ENCODE results near the gene HOXA5.

The HOXA5 gene

DNA sequence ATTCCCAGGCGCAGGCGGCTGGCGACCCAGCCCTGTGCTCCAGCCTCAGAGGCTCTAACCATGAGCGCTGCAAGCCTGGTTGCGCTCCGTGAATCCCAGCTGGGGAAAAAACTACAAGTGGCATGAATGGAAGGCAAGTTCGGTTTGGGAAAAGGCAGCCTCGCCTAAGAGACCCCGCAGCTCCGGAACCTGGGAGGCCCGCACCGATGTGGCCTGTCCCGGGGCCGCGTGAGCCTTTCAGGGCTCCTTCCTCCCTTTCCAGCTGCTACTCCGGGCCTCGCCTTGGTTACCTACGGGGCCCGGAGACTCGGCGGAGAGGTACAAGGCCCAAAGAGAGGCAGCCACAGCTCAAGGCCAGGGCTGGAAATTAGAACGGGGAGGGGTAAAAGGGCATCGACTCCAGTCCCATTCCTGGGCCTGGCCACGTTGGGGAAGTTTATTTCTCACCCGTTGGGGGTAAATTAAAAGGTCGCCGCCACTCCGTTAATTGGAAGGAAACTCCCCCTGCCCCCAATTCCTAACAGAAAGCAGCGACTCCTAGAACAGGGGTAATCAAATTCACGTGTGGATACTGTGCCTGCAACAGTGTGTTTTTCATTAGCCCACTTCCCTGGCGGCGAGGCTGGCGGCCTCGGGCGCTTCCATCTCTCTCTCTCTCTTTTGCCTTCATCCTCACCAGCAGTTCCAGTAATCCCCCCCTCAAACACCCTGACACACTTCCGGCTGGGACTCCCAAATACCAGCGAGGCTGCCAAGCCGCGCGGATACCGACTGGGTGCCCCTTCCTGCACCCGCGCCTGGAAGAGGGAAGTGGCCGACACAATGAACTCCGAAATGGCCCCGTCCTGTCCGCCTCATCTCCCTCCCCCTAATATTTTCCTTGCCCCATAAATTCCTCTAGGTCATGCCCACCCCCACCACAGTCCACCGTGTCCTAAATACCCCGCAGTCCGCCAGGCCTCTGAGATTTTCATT is 23.3 kb upstream of the HOXA5 start:
- Histone ChIP-seq H3K27me3 (ENCODE audit: insufficient read depth, poor library complexity, severe bottlenecking) (peaks cover 74% of the 10 kb centered on the region), H3K4me3 (replicated peaks; ENCODE audit: insufficient read depth, low read length) (no peak overlapping the region), H3K27ac (replicated peaks) (no peak overlapping the region)
- TF ChIP-seq REST (IDR thresholded peaks at IDR 0.05; ENCODE audit: insufficient replicate concordance, low read depth), result no peak
- TF ChIP-seq, protein P1, sequence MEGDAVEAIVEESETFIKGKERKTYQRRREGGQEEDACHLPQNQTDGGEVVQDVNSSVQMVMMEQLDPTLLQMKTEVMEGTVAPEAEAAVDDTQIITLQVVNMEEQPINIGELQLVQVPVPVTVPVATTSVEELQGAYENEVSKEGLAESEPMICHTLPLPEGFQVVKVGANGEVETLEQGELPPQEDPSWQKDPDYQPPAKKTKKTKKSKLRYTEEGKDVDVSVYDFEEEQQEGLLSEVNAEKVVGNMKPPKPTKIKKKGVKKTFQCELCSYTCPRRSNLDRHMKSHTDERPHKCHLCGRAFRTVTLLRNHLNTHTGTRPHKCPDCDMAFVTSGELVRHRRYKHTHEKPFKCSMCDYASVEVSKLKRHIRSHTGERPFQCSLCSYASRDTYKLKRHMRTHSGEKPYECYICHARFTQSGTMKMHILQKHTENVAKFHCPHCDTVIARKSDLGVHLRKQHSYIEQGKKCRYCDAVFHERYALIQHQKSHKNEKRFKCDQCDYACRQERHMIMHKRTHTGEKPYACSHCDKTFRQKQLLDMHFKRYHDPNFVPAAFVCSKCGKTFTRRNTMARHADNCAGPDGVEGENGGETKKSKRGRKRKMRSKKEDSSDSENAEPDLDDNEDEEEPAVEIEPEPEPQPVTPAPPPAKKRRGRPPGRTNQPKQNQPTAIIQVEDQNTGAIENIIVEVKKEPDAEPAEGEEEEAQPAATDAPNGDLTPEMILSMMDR (IDR thresholded peaks at IDR 0.05; ENCODE audit: insufficient read depth, low read length), result no peak
- peak; percentile 49; the same call in 1 of the 2 replicates for TF ChIP-seq SPI1 (IDR thresholded peaks at IDR 0.05; ENCODE audit: borderline replicate concordance, low read depth)
- no peak for TF ChIP-seq GABPA (IDR thresholded peaks at IDR 0.05; ENCODE audit: low read depth)
- no peak for DNase-seq (ENCODE audit: low read depth in 1 of 2, low spot score in 1 of 2)

GRCh38 chr7:27165996-27166530 is 22.6 kb upstream of the HOXA5 start:
- TF ChIP-seq, protein P1 (IDR thresholded peaks at IDR 0.05; ENCODE audit: insufficient read depth, low read length), result no peak
- TF ChIP-seq GABPA (IDR thresholded peaks at IDR 0.05; ENCODE audit: low read depth), result no peak
- H3K4me3 ChIP-seq (replicated peaks; ENCODE audit: insufficient read depth, low read length), result no peak overlapping the region

DNA sequence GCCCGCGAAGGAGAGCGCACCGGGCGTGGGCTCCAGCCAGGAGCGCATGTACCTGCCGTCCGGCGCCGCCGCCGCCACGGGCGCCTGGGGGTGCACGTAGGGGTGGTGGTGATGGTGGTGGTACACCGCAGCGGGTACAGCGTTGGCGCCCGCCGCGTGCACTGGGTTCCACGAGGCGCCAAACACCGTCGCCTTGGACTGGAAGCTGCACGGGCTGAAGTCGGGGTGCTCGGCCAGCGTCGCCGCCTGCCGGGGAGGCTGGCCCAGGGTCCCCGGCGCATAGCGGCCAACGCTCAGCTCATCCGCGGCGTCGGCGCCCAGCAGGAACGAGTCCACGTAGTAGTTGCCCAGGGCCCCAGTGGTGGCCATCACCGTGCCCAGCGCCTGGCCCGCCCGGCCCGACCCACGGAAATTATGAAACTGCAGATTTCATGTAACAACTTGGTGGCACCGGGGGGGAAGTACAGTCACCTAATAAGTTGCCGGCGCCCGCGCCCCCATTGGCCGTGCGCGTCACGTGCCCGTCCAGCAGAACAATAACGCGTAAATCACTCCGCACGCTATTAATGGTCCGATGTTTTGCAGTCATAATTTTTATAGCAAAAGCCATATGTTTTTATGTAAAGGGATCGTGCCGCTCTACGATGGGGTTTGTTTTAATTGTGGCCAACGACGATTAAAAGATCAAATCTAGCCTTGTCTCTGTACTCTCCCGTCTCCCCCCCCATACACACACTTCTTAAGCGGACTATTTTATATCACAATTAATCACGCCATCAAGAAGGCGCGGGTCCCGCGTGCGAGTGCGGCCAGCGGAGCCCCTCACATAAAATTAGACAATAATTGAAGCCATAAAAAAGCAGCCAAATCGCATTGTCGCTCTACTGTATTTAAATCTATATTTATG is 21.9 kb upstream of the HOXA5 start, which contains the start of gene HOXA9:
HOXA9 (minus strand) TSS at position 449 of the 907 bp plus-strand sequence; CDS start at position 369, 80 bp downstream.
- TF ChIP-seq, protein P1 (IDR thresholded peaks at IDR 0.05; ENCODE audit: insufficient read depth, low read length), result no peak
- TF ChIP-seq POLR2AphosphoS5 (IDR thresholded peaks at IDR 0.05; ENCODE audit: low read depth) (0 out of 2 replicates have a peak, but pooled peaks have one; percentile 13), GABPA (IDR thresholded peaks at IDR 0.05; ENCODE audit: low read depth) (no peak), REST (IDR thresholded peaks at IDR 0.05; ENCODE audit: insufficient replicate concordance, low read depth) (no peak)
- peak in 1 of 2 experiments; percentile 46 for DNase-seq (ENCODE audit: low read depth in 1 of 2, low spot score in 1 of 2)
- Histone ChIP-seq H3K4me3 (replicated peaks; ENCODE audit: insufficient read depth, low read length) (peak within 1 kb of the TSS; percentile 11), H3K27ac (replicated peaks) (no peak within 1 kb of the TSS), H3K27me3 (ENCODE audit: insufficient read depth, poor library complexity, severe bottlenecking) (peaks cover 63% of the 10 kb centered on the region)

More at GRCh38 chr7:27165996-27166530, 22.6 kb upstream of the HOXA5 start:
- Histone ChIP-seq H3K27ac (replicated peaks) (no peak overlapping the region), H3K27me3 (ENCODE audit: insufficient read depth, poor library complexity, severe bottlenecking) (peaks cover 68% of the 10 kb centered on the region)
- no peak for DNase-seq (ENCODE audit: low read depth in 1 of 2, low spot score in 1 of 2)

All from HL-60 (cell line).